Thyroid gland (tissue), 4 donors: Measurements from ENCODE around the gene C11orf24. TPM values are rescaled to one million over a fixed set of nuclear protein-coding genes. Genes with fewer than 3 reads are reported as not detected.

Experiments used
- DNase-seq, 2 donors: peaks; one replicate each; pipeline ENCODE4 v3.0.0-alpha.2; 2019
- H3K27ac ChIP-seq, 3 donors: fragments of 200-600 bp; sonication (generic); 1 replicate in 2 of 3; 2 replicates in 1 of 3; pipeline ENCODE4 v1.5.1; 2016 to 2019; ENCODE audit warnings: mild to moderate bottlenecking in 1 of 3, moderate library complexity in 1 of 3
- H3K27me3 ChIP-seq: fragments of 200-600 bp; sonication (generic); one replicate; pipeline ENCODE4 v1.5.1; 2019
- H3K36me3 ChIP-seq, 2 donors: fragments of 200-600 bp; sonication (generic); one replicate each; pipeline ENCODE4 v1.5.1; 2016 to 2019
- H3K4me1 ChIP-seq, 2 donors: fragments of 200-600 bp; sonication (generic); one replicate each; pipeline ENCODE4 v1.5.1; 2017 to 2019
- H3K4me3 ChIP-seq, 3 donors: fragments of 200-600 bp; sonication (generic); replicated peaks in 1 of 3; 1 replicate in 2 of 3; 2 replicates in 1 of 3; pipeline ENCODE4 v1.5.1; 2016; ENCODE audit warnings: mild to moderate bottlenecking in 1 of 3
- H3K9me3 ChIP-seq: fragments of 200-600 bp; sonication (generic); one replicate; pipeline ENCODE4 v1.5.1; 2017
- POLR2A ChIP-seq, 2 donors: fragments of 450-650 bp; IDR thresholded peaks; one replicate each; pipeline ENCODE4 v1.6.1; 2017; ENCODE audit warnings: antibody characterized with exemption in 2 of 2, mild to moderate bottlenecking in 2 of 2, moderate library complexity in 1 of 2
- WGBS, 2 donors: methylation state at CpG; one replicate each; pipeline ENCODE4 v1.1.5; 2017; 5-methylcytosine and 5-hydroxymethylcytosine counted together
- intact Hi-C: fragments of 100-400 bp; cut with DNase I; formaldehyde crosslinking; loops from one replicate; pipeline ENCODE4 v1.15.1; 2023
- total RNA-seq, 4 donors: library from RNA; depleted of rRNA; stranded (reverse); fragments of >200 nt; gene quantifications; one replicate each; pipeline ENCODE4 v1.2.3, GENCODE V29; 2016
- TF ChIP-seq, protein P1 (sequence below), 6 experiments: fragments of 200-600 bp in 3 of 6; fragments of 450-650 bp in 3 of 6; sonication (generic) in 3 of 6; IDR thresholded peaks; one replicate each; pipeline ENCODE4 v1.5.1; 2016 to 2019; ENCODE audit warnings: antibody characterized with exemption in 6 of 6, mild to moderate bottlenecking in 2 of 6, inconsistent platforms in 1 of 6, moderate library complexity in 1 of 6

Gene C11orf24
- total RNA-seq: 10 to 100 TPM; 12.4 to 28.3 (median 24.4) TPM

- DNase-seq: peak; percentile 95
- peak within 1 kb of the TSS; percentile 93 to 95 (median 95) for H3K27ac ChIP-seq
- TF ChIP-seq, protein P1, sequence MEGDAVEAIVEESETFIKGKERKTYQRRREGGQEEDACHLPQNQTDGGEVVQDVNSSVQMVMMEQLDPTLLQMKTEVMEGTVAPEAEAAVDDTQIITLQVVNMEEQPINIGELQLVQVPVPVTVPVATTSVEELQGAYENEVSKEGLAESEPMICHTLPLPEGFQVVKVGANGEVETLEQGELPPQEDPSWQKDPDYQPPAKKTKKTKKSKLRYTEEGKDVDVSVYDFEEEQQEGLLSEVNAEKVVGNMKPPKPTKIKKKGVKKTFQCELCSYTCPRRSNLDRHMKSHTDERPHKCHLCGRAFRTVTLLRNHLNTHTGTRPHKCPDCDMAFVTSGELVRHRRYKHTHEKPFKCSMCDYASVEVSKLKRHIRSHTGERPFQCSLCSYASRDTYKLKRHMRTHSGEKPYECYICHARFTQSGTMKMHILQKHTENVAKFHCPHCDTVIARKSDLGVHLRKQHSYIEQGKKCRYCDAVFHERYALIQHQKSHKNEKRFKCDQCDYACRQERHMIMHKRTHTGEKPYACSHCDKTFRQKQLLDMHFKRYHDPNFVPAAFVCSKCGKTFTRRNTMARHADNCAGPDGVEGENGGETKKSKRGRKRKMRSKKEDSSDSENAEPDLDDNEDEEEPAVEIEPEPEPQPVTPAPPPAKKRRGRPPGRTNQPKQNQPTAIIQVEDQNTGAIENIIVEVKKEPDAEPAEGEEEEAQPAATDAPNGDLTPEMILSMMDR (IDR thresholded peaks at IDR 0.05): peak in 2 of 6 experiments; percentile 8 to 17
- peak in 1 of 2 donors; percentile 90 for TF ChIP-seq POLR2A (IDR thresholded peaks at IDR 0.05)
- 0% methylated on average over 24 to 28 of the region's 71 CpGs for WGBS, 2 donors
- H3K36me3 ChIP-seq: peaks cover 4 to 9% of the 10 kb centered on the region in 2 donors
- no peaks in the 10 kb centered on the region for H3K27me3 ChIP-seq
- H3K9me3 ChIP-seq: no peaks in the 10 kb centered on the region
- peaks cover 11 to 23% of the 10 kb centered on the region in 2 donors for H3K4me1 ChIP-seq
- H3K4me3 ChIP-seq: peak within 1 kb of the TSS; percentile 60 to 89 (median 87)
- intact Hi-C loops: no loop called here
Observed at GRCh38 chr11:68271781-68272608, at the start of gene C11orf24. C11orf24 (minus strand) TSS chr11:68271973; CDS start chr11:68263767, 8,206 bp downstream.

GRCh38 chr11:68317147-68317785 is 45.5 kb upstream of the C11orf24 start:
- peaks cover 59 to 67% of the 10 kb centered on the region in 2 donors for H3K4me1 ChIP-seq
- WGBS, 2 donors: 80 to 89% methylated on average over 9 to 10 of the region's 15 CpGs
- intact Hi-C loops: no loop called here
- DNase-seq: no peak
- no peaks in the 10 kb centered on the region for H3K36me3 ChIP-seq
- H3K9me3 ChIP-seq: no peaks in the 10 kb centered on the region
- H3K27ac ChIP-seq: peak overlapping the region in 1 of 3 donors; percentile 82
- no peak for TF ChIP-seq POLR2A (IDR thresholded peaks at IDR 0.05)
- TF ChIP-seq, protein P1 (IDR thresholded peaks at IDR 0.05): no peak
- H3K4me3 ChIP-seq: no peak overlapping the region
- H3K27me3 ChIP-seq: no peaks in the 10 kb centered on the region

DNA sequence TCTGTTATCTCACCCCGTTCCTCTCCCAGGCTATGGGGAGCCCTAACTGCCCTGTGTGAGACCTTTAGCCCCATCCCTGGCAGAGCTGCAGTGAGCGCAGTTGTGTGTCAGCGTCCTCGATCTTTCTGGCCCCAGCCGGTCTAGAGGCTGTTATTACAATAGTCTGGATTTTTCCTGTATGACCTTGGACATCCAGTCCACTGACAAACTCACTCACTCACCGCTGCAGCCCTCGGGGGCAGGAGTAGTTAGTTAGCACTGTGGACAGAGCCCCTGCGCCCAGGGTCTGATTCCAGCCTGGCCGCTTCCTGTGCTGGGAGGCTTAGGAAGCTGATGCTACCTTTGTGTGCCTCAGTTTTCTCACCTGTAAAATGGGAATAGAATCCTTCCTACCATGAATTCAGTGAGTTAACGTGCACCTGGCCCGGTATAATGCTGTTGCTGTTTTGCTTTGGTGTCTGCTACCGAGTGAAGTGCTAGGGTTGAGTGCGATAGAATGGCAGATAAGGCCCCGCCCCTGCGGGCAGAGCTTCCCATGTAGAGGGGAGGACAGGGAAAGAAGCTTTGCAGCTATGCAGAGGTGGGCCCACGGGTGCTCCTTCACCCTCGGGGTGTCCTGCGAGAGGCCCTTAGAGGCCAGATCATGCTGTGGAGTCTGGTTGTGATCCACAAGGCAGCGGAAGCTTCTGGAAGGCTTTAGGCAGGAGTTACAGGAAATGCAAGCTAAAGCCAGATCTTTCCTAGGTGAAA is 43.6 kb upstream of the C11orf24 start:
- H3K36me3 ChIP-seq: no peaks in the 10 kb centered on the region
- H3K27ac ChIP-seq: peak overlapping the region; percentile 76 to 92 (median 82)
- H3K4me1 ChIP-seq: peaks cover 48 to 54% of the 10 kb centered on the region in 2 donors
- no peaks in the 10 kb centered on the region for H3K9me3 ChIP-seq
- intact Hi-C loops: no loop called here
- H3K4me3 ChIP-seq: no peak overlapping the region
- DNase-seq: peak; percentile 47 to 71
- 52 to 55% methylated on average over 18 to 19 of the region's 19 CpGs for WGBS, 2 donors
- no peaks in the 10 kb centered on the region for H3K27me3 ChIP-seq
- TF ChIP-seq, protein P1 (IDR thresholded peaks at IDR 0.05): no peak
- peak in 1 of 2 donors; percentile 6 for TF ChIP-seq POLR2A (IDR thresholded peaks at IDR 0.05)

GRCh38 chr11:68314203-68315170 is 42.7 kb upstream of the C11orf24 start:
- intact Hi-C loops: loop anchor here (5.0 kb wide), 1 partner anchor 68 kb away; no protein-coding TSS in a partner anchor
- TF ChIP-seq, protein P1 (IDR thresholded peaks at IDR 0.05): no peak
- TF ChIP-seq POLR2A (IDR thresholded peaks at IDR 0.05): peak in 1 of 2 donors; percentile 25

More at GRCh38 chr11:68314203-68315170, 42.7 kb upstream of the C11orf24 start:
- Histone ChIP-seq H3K4me1 (peaks cover 44 to 48% of the 10 kb centered on the region in 2 donors), H3K27me3 (no peaks in the 10 kb centered on the region), H3K27ac (peak overlapping the region; percentile 76 to 92 (median 82)), H3K4me3 (peak overlapping the region in 1 of 3 donors; percentile 65), H3K36me3 (no peaks in the 10 kb centered on the region), H3K9me3 (no peaks in the 10 kb centered on the region)
- 29 to 37% methylated on average over 17 to 26 of the region's 27 CpGs for WGBS, 2 donors
- DNase-seq: peak; percentile 64 to 78
